ENCODE results near the gene SRP9. TPM values are rescaled to one million over a fixed set of nuclear protein-coding genes. Genes with fewer than 3 reads are reported as not detected.
"Not testable (repeated sequence)": the region's sequence is repeated elsewhere in the genome, so short reads cannot be mapped to it uniquely, and the experiment has no call there.

The SRP9 gene
- total RNA-seq, 1 donor from 2014 or later, result 254 TPM

DNA sequence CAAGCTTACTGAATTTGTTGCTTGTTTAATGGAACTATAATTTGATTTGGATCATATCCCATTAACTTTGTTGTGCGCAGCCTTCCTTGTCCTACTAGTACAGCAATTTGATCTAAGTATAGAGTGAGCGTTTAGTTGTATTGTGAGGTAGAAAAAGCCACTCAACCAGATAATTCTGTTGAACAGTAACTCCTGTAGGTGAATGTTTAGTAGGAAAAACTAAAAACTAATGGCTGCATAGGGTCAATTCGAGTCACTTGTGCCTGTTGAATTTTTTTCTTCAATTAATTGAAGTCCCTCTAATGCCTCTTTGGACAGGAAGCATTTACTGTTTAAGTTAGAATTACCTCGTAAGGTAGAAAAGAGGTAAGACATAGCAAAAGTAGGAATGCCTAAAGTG is 17.3 kb downstream of the SRP9 start:
- Histone ChIP-seq H3K27me3 (ENCODE audit: control insufficient read depth, insufficient read depth, low read length) (no peaks in the 10 kb centered on the region), H3K36me3 (ENCODE audit: control insufficient read depth, insufficient read depth, low read length) (peaks cover 5% of the 10 kb centered on the region), H3K4me3 (ENCODE audit: low read depth, low read length) (no peak overlapping the region)
- FAIRE-seq, result no peak
- TF ChIP-seq, protein P1, sequence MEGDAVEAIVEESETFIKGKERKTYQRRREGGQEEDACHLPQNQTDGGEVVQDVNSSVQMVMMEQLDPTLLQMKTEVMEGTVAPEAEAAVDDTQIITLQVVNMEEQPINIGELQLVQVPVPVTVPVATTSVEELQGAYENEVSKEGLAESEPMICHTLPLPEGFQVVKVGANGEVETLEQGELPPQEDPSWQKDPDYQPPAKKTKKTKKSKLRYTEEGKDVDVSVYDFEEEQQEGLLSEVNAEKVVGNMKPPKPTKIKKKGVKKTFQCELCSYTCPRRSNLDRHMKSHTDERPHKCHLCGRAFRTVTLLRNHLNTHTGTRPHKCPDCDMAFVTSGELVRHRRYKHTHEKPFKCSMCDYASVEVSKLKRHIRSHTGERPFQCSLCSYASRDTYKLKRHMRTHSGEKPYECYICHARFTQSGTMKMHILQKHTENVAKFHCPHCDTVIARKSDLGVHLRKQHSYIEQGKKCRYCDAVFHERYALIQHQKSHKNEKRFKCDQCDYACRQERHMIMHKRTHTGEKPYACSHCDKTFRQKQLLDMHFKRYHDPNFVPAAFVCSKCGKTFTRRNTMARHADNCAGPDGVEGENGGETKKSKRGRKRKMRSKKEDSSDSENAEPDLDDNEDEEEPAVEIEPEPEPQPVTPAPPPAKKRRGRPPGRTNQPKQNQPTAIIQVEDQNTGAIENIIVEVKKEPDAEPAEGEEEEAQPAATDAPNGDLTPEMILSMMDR (IDR thresholded peaks at IDR 0.05; ENCODE audit: insufficient read depth, low read length, severe bottlenecking), result no peak
- no peak for DNase-seq (ENCODE audit: low read depth)

DNA sequence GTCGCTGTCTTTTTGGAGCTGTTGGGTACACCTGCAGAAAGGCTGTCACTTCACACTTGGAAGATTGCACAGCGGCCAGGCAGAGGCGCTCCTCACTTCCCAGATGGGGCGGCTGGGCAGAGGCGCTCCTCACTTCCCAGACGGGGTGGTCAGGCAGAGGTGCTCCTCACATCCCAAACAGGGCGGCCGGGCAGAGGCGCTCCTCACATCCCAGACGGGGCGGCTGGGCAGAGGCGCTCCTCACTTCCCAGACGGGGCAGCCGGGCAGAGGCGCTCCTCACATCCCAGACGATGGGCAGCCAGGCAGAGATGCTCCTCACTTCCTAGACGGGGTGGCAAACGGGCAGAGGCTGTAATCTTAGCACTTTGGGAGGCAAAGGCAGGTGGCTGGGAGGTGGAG is 18.5 kb downstream of the SRP9 start:
- not testable (repeated sequence) for FAIRE-seq; H3K36me3 ChIP-seq (ENCODE audit: control insufficient read depth, insufficient read depth, low read length); H3K4me3 ChIP-seq (ENCODE audit: low read depth, low read length); DNase-seq (ENCODE audit: low read depth); H3K27me3 ChIP-seq (ENCODE audit: control insufficient read depth, insufficient read depth, low read length)

DNA sequence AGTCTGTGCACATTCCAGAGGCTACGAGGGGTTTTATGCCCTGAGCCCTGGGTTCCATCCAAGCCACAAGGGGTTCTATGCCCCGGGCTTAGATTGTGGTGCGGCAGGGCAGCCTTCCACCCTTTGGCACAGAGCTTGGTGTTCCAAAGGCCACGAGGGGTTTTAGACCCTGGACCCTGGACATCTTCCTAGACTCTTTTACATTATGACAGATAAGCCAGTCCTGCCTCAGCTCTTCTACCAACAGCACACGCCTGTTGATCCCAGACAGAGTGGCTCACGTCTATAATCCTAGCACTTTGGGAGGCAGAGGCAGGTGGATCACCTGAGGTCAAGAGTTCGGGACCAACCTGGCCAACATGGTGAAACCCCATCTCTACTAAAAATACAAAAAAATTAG is 23.5 kb downstream of the SRP9 start:
- not testable (repeated sequence) for DNase-seq (ENCODE audit: low read depth); H3K27me3 ChIP-seq (ENCODE audit: control insufficient read depth, insufficient read depth, low read length); FAIRE-seq; H3K36me3 ChIP-seq (ENCODE audit: control insufficient read depth, insufficient read depth, low read length); H3K4me3 ChIP-seq (ENCODE audit: low read depth, low read length)

DNA sequence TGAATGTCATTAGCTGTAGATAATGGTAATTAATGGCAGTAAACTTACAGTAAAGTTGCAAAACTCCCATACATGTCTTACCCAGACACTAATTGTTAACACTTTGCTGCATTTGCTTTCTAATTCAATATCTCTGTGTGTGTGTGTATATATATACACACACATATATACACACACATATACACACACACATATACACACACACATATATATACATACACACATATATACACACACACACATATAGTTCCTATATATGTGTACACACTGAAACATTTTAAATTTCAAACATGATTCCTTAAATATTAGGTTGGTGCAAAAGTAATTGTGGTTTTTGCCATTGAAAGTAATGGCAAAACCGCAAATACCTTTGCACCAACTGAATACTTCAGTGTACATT is 28.6 kb downstream of the SRP9 start:
- Histone ChIP-seq H3K27me3 (ENCODE audit: control insufficient read depth, insufficient read depth, low read length) (no peaks in the 10 kb centered on the region), H3K4me3 (ENCODE audit: low read depth, low read length) (no peak overlapping the region), H3K36me3 (ENCODE audit: control insufficient read depth, insufficient read depth, low read length) (no peaks in the 10 kb centered on the region)
- FAIRE-seq (no peak), DNase-seq (ENCODE audit: low read depth) (no peak)
- TF ChIP-seq, protein P1 (IDR thresholded peaks at IDR 0.05; ENCODE audit: insufficient read depth, low read length, severe bottlenecking), result no peak

DNA sequence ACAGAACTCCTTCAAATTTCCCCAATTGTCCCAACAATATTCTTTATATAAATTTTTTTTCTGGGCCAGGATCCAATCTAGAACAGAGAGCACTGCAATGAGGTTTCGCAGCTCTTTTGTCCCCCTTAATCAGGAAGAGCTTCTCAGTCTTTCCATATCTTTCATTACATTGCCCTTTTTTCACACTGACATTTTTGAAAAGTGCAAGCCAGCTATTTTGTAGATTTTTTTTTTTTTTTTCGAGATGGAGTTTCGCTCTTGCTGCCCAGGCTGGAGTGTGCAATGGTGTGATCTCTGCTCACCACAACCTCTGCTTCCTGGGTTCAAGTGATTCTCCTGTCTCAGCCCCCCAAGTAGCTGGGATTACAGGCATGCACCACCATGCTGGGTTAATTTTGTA is 29.1 kb downstream of the SRP9 start:
- H3K27me3 ChIP-seq (ENCODE audit: control insufficient read depth, insufficient read depth, low read length); DNase-seq (ENCODE audit: low read depth); H3K36me3 ChIP-seq (ENCODE audit: control insufficient read depth, insufficient read depth, low read length); FAIRE-seq; H3K4me3 ChIP-seq (ENCODE audit: low read depth, low read length): not testable (repeated sequence)

DNA sequence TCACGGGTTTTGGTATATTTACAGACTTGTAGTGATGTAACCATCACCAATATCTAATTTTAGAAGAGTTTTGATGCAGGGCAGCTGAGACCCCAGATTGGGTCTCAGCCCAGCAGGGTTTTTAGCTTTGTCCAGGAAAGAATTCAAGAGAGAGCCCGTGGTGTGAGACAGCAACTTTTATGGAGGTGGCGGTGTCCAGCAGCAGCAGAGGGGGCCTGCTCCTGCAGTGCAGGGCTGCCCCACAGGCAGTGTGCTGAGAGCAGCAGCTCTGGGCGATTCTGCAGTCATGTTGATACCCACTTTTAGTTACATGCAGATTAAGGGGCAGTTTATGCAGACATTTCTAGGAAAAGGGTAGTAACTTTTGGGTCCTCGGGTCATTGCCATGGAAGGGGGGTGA is 30.5 kb downstream of the SRP9 start:
- no peak for FAIRE-seq
- Histone ChIP-seq H3K36me3 (ENCODE audit: control insufficient read depth, insufficient read depth, low read length) (no peaks in the 10 kb centered on the region), H3K4me3 (ENCODE audit: low read depth, low read length) (no peak overlapping the region), H3K27me3 (ENCODE audit: control insufficient read depth, insufficient read depth, low read length) (no peaks in the 10 kb centered on the region)
- DNase-seq (ENCODE audit: low read depth), result no peak
- TF ChIP-seq, protein P1 (IDR thresholded peaks at IDR 0.05; ENCODE audit: insufficient read depth, low read length, severe bottlenecking), result no peak

DNA sequence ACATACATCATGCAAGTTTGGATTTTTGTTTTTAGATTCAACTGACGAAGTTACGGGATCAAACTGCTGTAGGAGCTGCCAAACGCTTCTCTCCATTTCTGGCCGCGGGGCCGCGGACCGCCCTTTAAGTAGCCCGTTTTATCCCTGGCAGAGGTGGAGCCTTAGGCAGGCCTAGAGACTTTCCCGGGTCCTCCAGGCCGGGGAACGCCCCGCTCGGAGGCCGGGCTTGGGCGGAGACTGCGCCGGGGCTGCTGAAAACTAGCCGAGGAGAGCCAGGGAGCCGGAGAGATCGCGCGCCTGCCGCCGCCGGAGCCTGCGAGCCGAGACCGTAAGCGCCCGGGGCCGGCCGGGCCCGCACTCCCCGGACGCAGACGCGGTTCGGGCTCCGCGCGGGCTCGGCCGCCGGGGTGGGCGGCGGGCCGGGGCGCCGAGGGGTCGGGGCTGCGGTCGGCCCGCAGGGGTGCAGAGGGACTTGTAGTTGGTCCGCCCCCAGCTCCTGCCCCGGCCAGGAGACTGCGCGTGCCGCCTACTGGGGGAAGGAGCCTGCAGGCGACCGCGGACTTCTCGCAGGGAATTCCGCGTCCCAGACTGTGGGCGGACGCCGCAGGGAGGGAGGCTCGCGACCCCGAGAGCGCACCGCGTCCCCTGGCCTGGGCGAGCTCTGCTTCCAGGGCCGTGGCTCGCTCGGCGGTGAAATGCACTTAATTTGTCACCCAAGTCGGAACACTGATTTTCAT is 32.4 kb downstream of the SRP9 start, which contains the start of gene EPHX1:
TSS of gene EPHX1 (plus strand) at position 283 of the 737 bp plus-strand sequence. CDS start 18,606 bp downstream, outside the sequence.
- no peak for FAIRE-seq
- peak; percentile 76 for DNase-seq (ENCODE audit: low read depth)
- H3K4me3 ChIP-seq (ENCODE audit: low read depth, low read length), result peak within 1 kb of the TSS; percentile 80
- H3K27me3 ChIP-seq (ENCODE audit: control insufficient read depth, insufficient read depth, low read length), result no peaks in the 10 kb centered on the region
- H3K36me3 ChIP-seq (ENCODE audit: control insufficient read depth, insufficient read depth, low read length), result peaks cover 2% of the 10 kb centered on the region
- TF ChIP-seq, protein P1 (IDR thresholded peaks at IDR 0.05; ENCODE audit: insufficient read depth, low read length, severe bottlenecking), result peak; percentile 43

DNA sequence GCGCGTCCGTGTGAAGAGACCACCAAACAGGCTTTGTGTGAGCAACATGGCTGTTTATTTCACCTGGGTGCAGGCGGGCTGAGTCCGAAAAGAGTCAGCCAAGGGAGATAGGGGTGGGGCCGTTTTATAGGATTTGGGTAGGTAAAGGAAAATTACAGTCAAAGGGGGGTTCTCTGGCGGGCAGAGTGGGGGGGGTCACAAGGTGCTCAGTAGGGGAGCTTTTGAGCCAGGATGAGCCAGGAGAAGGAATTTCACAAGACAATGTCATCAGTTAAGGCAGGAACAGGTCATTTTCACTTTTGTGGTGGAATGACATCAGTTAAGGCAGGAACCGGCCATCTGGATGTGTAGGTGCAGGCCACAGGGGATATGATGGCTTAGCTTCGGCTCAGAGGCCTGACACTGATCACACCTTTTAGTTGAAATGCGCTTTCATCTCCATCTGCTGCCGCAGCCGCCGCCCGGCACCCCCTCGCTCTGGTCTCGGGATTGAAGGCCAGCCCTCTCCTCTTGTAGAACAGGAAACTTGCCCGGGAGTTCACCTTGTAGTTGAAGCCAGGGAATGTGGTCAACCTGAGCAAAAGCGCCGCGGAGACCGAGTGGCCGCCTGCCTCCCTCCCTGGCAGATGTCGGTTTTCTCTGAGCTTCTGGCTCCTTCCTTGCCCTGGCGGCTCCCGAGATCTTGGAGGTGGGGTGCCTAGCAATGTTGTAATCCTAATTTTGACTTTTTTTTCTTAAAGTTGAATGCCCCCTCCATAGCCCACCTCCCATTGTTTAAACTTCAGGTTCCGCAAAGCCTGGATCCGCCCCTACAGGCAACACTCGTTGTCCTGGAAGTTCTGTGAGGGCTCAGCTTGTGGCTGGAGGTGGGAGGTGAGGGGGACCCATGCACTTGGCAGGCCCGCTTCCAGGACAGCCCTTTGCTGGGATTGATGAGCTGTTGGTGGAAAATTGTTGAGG is 33.2 kb downstream of the SRP9 start:
- FAIRE-seq; H3K36me3 ChIP-seq (ENCODE audit: control insufficient read depth, insufficient read depth, low read length); H3K27me3 ChIP-seq (ENCODE audit: control insufficient read depth, insufficient read depth, low read length): not testable (repeated sequence)
- H3K4me3 ChIP-seq (ENCODE audit: low read depth, low read length), result peak overlapping the region; percentile 80
- peak; percentile 25 for DNase-seq (ENCODE audit: low read depth)

Measured in bronchial epithelial cell (primary cell).